Neural progenitor cell (in vitro differentiated cells): ENCODE results near the gene EHD2. TPM values are rescaled to one million over a fixed set of nuclear protein-coding genes. Genes with fewer than 3 reads are reported as not detected.

Experiments used
- DNase-seq: peaks from one replicate; pipeline ENCODE4 v3.0.0-alpha.2; 2016; ENCODE audit warnings: low spot score
- H2AFZ ChIP-seq: fragments of 200-600 bp; sonication (generic); replicated peaks from 2 replicates; pipeline ENCODE4 v1.6.1; 2016; ENCODE audit warnings: antibody characterized with exemption
- H3F3A ChIP-seq: fragments of 200-600 bp; sonication (generic); 2 replicates; pipeline ENCODE4 v1.6.1; 2016; ENCODE audit warnings: antibody characterized with exemption, low read depth
- H3K27ac ChIP-seq: fragments of 200-600 bp; sonication (generic); 2 replicates; pipeline ENCODE4 v1.5.1; 2016; ENCODE audit warnings: mild to moderate bottlenecking
- H3K27me3 ChIP-seq: fragments of 200-600 bp; sonication (generic); 2 replicates; pipeline ENCODE4 v1.6.1; 2016; ENCODE audit warnings: mild to moderate bottlenecking, moderate library complexity
- H3K36me3 ChIP-seq: fragments of 200-600 bp; sonication (generic); 2 replicates; pipeline ENCODE4 v1.5.1; 2016
- H3K4me1 ChIP-seq: fragments of 200-600 bp; sonication (generic); 2 replicates; pipeline ENCODE4 v1.6.1; 2016; ENCODE audit warnings: mixed run types
- H3K4me2 ChIP-seq: fragments of 200-600 bp; sonication (generic); 2 replicates; pipeline ENCODE4 v1.6.1; 2016
- H3K4me3 ChIP-seq: fragments of 200-600 bp; sonication (generic); 2 replicates; pipeline ENCODE4 v1.5.1; 2016
- H3K79me2 ChIP-seq: fragments of 200-600 bp; sonication (generic); 2 replicates; pipeline ENCODE4 v1.6.1; 2016; ENCODE audit warnings: low read depth
- H3K9ac ChIP-seq: fragments of 200-600 bp; sonication (generic); 2 replicates; pipeline ENCODE4 v1.6.1; 2016
- H3K9me3 ChIP-seq: fragments of 200-600 bp; sonication (generic); 2 replicates; pipeline ENCODE4 v1.5.1; 2016; ENCODE audit warnings: low read depth
- H4K20me1 ChIP-seq: fragments of 200-600 bp; sonication (generic); 2 replicates; pipeline ENCODE4 v1.6.1; 2016; ENCODE audit warnings: low read depth
- H3K27ac Mint-ChIP-seq: 3 replicates; pipeline ENCODE4 v1.8.0; 2021; ENCODE audit warnings: mixed read lengths
- H3K27me3 Mint-ChIP-seq: 2 replicates; pipeline ENCODE4 v1.8.0; 2022; ENCODE audit warnings: low read depth, mild to moderate bottlenecking, inconsistent platforms, moderate library complexity, mixed read lengths; ENCODE audit not compliant: insufficient read depth
- H3K36me3 Mint-ChIP-seq: 3 replicates; pipeline ENCODE4 v1.8.0; 2021; ENCODE audit warnings: mixed read lengths
- H3K4me1 Mint-ChIP-seq: 3 replicates; pipeline ENCODE4 v1.8.0; 2021; ENCODE audit warnings: mixed read lengths
- H3K4me3 Mint-ChIP-seq: 3 replicates; pipeline ENCODE4 v1.8.0; 2021; ENCODE audit warnings: mild to moderate bottlenecking, moderate library complexity, mixed read lengths
- H3K9me3 Mint-ChIP-seq: 3 replicates; pipeline ENCODE4 v1.8.0; 2020; ENCODE audit warnings: mixed read lengths
- CTCF ChIP-seq: fragments of 200-600 bp; sonication (generic); IDR thresholded peaks from 2 replicates; pipeline ENCODE4 v1.5.1; 2017; ENCODE audit warnings: antibody characterized with exemption, mild to moderate bottlenecking
- EZH2 ChIP-seq: fragments of 200-600 bp; sonication (generic); IDR thresholded peaks from 2 replicates; pipeline ENCODE4 v1.6.1; 2017; ENCODE audit warnings: antibody characterized with exemption, mild to moderate bottlenecking, moderate library complexity
- EZH2phosphoT487 ChIP-seq: fragments of 200-600 bp; sonication (generic); IDR thresholded peaks from 2 replicates; pipeline ENCODE4 v1.6.1; 2017; ENCODE audit warnings: antibody characterized with exemption
- total RNA-seq: library from RNA; depleted of rRNA; stranded (reverse); fragments of >200 nt; gene quantifications from 2 replicates; pipeline ENCODE4 v1.2.3, GENCODE V29; 2015; ENCODE audit warnings: low replicate concordance

EHD2 gene
- total RNA-seq, 1 donor from 2014 or later: 1.5 TPM

DNA sequence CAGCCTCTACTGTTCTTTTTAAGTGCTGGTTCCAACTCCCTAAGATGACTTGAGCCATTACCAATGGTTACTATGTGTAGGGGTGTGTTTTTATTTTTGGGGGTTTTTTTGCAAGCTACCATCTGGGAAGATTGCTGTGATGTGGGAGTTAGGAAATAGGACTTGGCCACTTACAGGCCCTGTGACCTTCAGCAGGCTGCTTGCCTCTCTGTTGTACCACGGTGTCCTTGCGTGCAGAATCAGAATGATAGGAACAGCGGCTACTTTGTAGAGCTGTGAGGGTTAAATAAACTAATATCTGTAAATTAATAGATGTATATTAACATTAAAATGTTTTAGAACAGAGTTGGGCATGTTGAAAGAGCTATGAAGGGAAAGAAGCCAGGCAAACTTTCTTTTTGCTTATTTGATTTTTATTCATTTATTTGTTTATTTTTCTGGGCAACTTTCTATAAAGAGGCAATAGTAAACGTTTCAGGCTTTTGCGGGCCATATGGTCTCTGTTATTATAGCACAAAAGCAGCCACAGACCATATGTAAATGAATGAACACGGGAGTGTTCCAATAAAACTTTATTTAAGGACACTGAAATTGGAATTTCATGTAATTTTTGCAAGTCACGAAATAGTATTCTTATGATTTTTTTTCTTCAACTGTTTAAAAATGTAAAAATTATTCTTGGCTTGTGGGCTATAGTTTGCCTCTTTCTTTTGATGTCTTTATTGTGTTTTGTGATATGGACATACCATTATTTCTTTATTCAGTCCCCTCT is 26.4 kb upstream of the EHD2 start:
- Histone ChIP-seq H3K36me3 (no peaks in the 10 kb centered on the region), H3K4me3 (no peak overlapping the region), H3K27ac (no peak overlapping the region), H2AFZ (no peak overlapping the region), H3K4me2 (no peak overlapping the region), H3F3A (no peaks in the 10 kb centered on the region), H3K79me2 (no peaks in the 10 kb centered on the region), H3K9me3 (no peaks in the 10 kb centered on the region), H4K20me1 (peaks cover 32% of the 10 kb centered on the region), H3K27me3 (no peaks in the 10 kb centered on the region), H3K4me1 (no peaks in the 10 kb centered on the region), H3K9ac (no peak overlapping the region)
- peaks cover 18% of the 10 kb centered on the region for H3K36me3 Mint-ChIP-seq
- H3K9me3 Mint-ChIP-seq: no peaks in the 10 kb centered on the region
- H3K27me3 Mint-ChIP-seq: peaks cover 4% of the 10 kb centered on the region
- TF ChIP-seq EZH2 (no peak), CTCF (no peak), EZH2phosphoT487 (no peak)
- no peak for DNase-seq
- no peaks in the 10 kb centered on the region for H3K4me1 Mint-ChIP-seq
- no peak overlapping the region for H3K27ac Mint-ChIP-seq
- H3K4me3 Mint-ChIP-seq: no peak overlapping the region

DNA sequence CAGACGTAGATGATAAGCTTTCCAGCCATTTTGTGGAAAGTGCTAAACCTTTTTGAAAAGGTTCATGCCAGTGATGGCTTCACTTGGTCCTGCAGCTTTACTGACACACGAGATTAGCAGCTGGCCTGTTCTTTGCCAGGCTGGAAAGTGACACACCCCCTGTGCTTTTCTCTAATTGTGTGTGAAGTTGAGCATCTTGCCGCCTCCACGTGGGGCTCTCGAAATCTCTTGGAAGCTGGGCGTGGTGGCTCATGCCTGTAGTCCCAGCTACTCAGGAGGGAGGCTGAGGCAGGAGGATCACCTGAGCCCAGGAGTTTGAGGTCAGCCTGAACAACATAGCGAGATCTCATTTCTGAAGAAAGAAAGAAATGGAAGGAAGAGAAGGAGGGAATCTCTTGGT is 25.3 kb upstream of the EHD2 start:
- H3K4me3 Mint-ChIP-seq: no peak overlapping the region

DNA sequence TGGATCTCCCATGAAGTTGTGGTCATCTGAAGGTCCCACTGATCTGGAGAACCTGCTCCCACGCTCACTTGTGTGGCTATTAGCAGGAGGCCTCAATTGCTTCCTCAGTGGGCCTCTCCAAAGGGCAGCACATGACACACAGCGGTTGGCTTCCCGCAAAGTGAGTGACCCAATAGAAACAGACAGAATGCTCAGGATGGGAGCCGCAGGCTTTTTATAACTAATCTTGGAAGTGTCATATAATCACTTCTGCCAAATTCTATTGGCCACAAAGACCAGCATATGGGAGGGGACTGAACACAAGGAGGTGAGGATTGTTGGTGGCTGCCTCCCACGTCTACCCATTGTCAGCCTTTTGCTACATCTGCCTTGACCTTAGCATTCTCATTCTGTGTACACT is 22.1 kb upstream of the EHD2 start:
- Mint-ChIP-seq H3K27me3 (peaks cover 4% of the 10 kb centered on the region), H3K9me3 (no peaks in the 10 kb centered on the region), H3K4me1 (no peaks in the 10 kb centered on the region), H3K27ac (no peak overlapping the region), H3K36me3 (peaks cover 12% of the 10 kb centered on the region), H3K4me3 (no peak overlapping the region)
- H3K79me2 ChIP-seq: no peaks in the 10 kb centered on the region
- no peak for DNase-seq
- no peak for TF ChIP-seq EZH2phosphoT487
- no peak for TF ChIP-seq CTCF
- no peak for TF ChIP-seq EZH2
- no peak overlapping the region for H3K4me3 ChIP-seq
- H3K9ac ChIP-seq: no peak overlapping the region
- H3K27ac ChIP-seq: no peak overlapping the region
- H2AFZ ChIP-seq: no peak overlapping the region
- no peak overlapping the region for H3K4me2 ChIP-seq
- H3K36me3 ChIP-seq: no peaks in the 10 kb centered on the region
- no peaks in the 10 kb centered on the region for H3K9me3 ChIP-seq
- no peaks in the 10 kb centered on the region for H3K27me3 ChIP-seq
- no peaks in the 10 kb centered on the region for H3K4me1 ChIP-seq
- peaks cover 36% of the 10 kb centered on the region for H4K20me1 ChIP-seq
- H3F3A ChIP-seq: no peaks in the 10 kb centered on the region

More for the DNA sequence above, 25.3 kb upstream of the EHD2 start:
- no peaks in the 10 kb centered on the region for H3K9me3 ChIP-seq
- no peaks in the 10 kb centered on the region for H3K9me3 Mint-ChIP-seq
- no peaks in the 10 kb centered on the region for H3F3A ChIP-seq
- peaks cover 21% of the 10 kb centered on the region for H3K36me3 Mint-ChIP-seq
- H3K4me1 Mint-ChIP-seq: no peaks in the 10 kb centered on the region
- peaks cover 6% of the 10 kb centered on the region for H3K27me3 Mint-ChIP-seq
- H3K27ac ChIP-seq: no peak overlapping the region
- H3K9ac ChIP-seq: no peak overlapping the region
- H3K79me2 ChIP-seq: no peaks in the 10 kb centered on the region
- H3K27ac Mint-ChIP-seq: no peak overlapping the region
- H3K27me3 ChIP-seq: no peaks in the 10 kb centered on the region
- H3K4me1 ChIP-seq: no peaks in the 10 kb centered on the region
- DNase-seq: no peak
- H3K4me2 ChIP-seq: no peak overlapping the region
- H3K36me3 ChIP-seq: no peaks in the 10 kb centered on the region
- peaks cover 42% of the 10 kb centered on the region for H4K20me1 ChIP-seq
- H2AFZ ChIP-seq: no peak overlapping the region
- TF ChIP-seq EZH2 (no peak), EZH2phosphoT487 (no peak), CTCF (no peak)
- no peak overlapping the region for H3K4me3 ChIP-seq
